ENCODE data around the gene ERGIC2. TPM values are rescaled to one million over a fixed set of nuclear protein-coding genes. Genes with fewer than 3 reads are reported as not detected.

Gene ERGIC2
- total RNA-seq, 4 donors from 2014 or later: 43.0 to 99.6 (median 50.2) TPM

DNA sequence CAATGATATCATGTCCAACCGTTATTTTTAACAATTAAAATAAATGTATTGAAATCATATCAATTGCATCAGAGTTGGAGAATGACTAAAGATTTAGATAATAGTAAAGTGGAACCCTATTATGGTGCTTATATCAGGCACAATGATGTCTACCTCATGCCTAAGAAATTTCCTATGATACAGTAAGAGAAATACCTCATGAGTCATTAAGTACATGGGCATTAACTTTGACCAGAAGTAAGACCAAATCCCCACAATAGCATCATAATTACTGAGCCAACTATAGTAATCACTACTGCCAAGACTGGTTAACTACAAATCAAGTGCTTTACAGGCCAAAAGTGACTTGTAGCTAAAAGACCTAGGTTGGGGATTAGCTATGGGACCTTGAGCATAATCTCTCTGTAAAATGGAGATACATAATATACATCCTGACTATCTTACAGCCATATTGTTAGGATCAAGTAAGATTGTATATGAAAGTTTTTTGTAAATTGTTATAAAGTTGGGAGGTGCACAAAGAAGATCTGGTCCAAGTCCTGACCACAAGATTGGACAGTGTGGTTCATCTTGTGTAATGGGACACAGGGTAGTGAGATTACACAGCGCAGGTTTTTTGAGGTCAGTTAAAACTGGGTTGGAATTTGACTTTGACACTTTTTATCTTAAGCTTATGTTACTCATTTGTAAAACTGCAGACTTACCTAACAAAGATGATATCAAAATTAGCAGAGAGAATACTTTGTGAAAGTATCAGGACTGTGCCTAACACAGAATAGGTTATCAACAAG is 60.5 kb downstream of the ERGIC2 start:
- no peak overlapping the region for H3K4me3 ChIP-seq
- TF ChIP-seq POLR2A (IDR thresholded peaks at IDR 0.05) (no peak), CTCF (IDR thresholded peaks at IDR 0.05 in 4 of 5, conservative IDR thresholded peaks at IDR 0.05 in 1 of 5) (no peak)
- H3K27me3 ChIP-seq: no peaks in the 10 kb centered on the region
- no peak overlapping the region for H3K27ac ChIP-seq
- ATAC-seq (no peak), DNase-seq (no peak)
- no peaks in the 10 kb centered on the region for H3K36me3 ChIP-seq
- H3K9me3 ChIP-seq: no peaks in the 10 kb centered on the region
- intact Hi-C loops (cut with DNase I; ENCODE audit: low total_unique reads): no loop called here
- H3K4me1 ChIP-seq: peaks cover 6 to 10% of the 10 kb centered on the region in 2 donors
- in situ Hi-C loops (cut with MboI; ENCODE audit: low sequenced_read_pairs in 4 of 4): loop anchor here in 2 of 4 donors (25.0 kb wide), 1 partner anchor 233 kb away; no protein-coding TSS in a partner anchor

GRCh38 chr12:29317556-29318363 is 63.2 kb downstream of the ERGIC2 start:
- peak; percentile 7 to 30 for DNase-seq
- Histone ChIP-seq H3K4me3 (no peak overlapping the region), H3K9me3 (no peaks in the 10 kb centered on the region), H3K27me3 (no peaks in the 10 kb centered on the region), H3K4me1 (peaks cover 6 to 10% of the 10 kb centered on the region in 2 donors), H3K36me3 (no peaks in the 10 kb centered on the region), H3K27ac (no peak overlapping the region)
- intact Hi-C loops (cut with DNase I; ENCODE audit: low total_unique reads): loop anchor here (5.0 kb wide), 1 partner anchor 245 kb away; no protein-coding TSS in a partner anchor
- TF ChIP-seq POLR2A (IDR thresholded peaks at IDR 0.05) (no peak), CTCF (IDR thresholded peaks at IDR 0.05 in 4 of 5, conservative IDR thresholded peaks at IDR 0.05 in 1 of 5) (peak; percentile 19 to 67 (median 58))
- in situ Hi-C loops (cut with MboI; ENCODE audit: low sequenced_read_pairs in 4 of 4): loop anchor here in 3 of 4 donors (10.0 to 25.0 kb wide), 2 partner anchors 230 to 243 kb away; no protein-coding TSS in a partner anchor
- ATAC-seq: peak; percentile 94 to 95

DNA sequence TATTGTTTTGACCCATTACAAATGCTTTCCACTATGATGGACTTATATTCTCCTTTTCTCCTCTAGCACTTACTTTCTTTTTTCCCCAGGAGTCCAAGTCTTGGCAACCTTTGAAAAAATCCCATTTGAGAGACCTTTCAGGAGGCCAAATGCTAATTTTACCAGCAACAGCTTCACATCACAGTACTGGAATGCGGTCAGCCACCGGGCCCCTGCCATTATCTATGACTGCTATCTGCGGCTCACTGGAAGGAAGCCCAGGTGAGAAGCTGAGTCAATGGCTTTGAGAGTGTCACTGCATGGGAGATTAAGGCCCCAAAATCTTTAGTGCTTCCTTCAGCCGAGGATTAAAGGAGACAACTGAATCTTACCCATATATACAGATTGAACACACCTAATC is 64.2 kb downstream of the ERGIC2 start:
- Histone ChIP-seq H3K27me3 (no peaks in the 10 kb centered on the region), H3K9me3 (no peaks in the 10 kb centered on the region), H3K4me3 (no peak overlapping the region), H3K4me1 (peaks cover 6 to 10% of the 10 kb centered on the region in 2 donors), H3K27ac (no peak overlapping the region), H3K36me3 (no peaks in the 10 kb centered on the region)
- in situ Hi-C loops (cut with MboI; ENCODE audit: low sequenced_read_pairs in 4 of 4) (loop anchor here in 3 of 4 donors (10.0 to 25.0 kb wide), 2 partner anchors 229 to 242 kb away; no protein-coding TSS in a partner anchor), intact Hi-C loops (cut with DNase I; ENCODE audit: low total_unique reads) (loop anchor here (5.0 kb wide), 1 partner anchor 244 kb away; no protein-coding TSS in a partner anchor)
- no peak for DNase-seq
- TF ChIP-seq CTCF (IDR thresholded peaks at IDR 0.05 in 4 of 5, conservative IDR thresholded peaks at IDR 0.05 in 1 of 5) (no peak), POLR2A (IDR thresholded peaks at IDR 0.05) (no peak)
- no peak for ATAC-seq

DNA sequence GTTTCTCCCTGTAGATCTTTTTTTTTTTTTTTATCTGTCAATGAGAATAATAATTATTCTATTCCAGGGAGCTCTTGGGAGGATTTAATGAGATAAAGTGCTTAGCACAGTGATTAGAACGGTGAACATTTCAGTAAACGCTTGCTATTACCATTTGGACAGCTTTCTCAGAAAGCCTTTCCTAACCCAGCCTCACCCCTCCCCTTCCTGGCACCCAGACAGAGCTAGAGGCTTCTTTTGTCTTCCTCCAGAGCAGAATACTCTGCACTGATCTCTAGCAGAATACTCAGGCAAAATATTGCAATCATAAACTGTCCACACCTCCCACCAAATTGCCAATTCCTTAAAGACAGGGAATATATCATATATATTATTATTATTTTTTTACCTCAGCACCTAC is 66.6 kb downstream of the ERGIC2 start:
- ATAC-seq (no peak), DNase-seq (no peak)
- Histone ChIP-seq H3K9me3 (no peaks in the 10 kb centered on the region), H3K4me3 (no peak overlapping the region), H3K27ac (no peak overlapping the region), H3K36me3 (no peaks in the 10 kb centered on the region), H3K27me3 (no peaks in the 10 kb centered on the region), H3K4me1 (peaks cover 6 to 10% of the 10 kb centered on the region in 2 donors)
- intact Hi-C loops (cut with DNase I; ENCODE audit: low total_unique reads) (no loop called here), in situ Hi-C loops (cut with MboI; ENCODE audit: low sequenced_read_pairs in 4 of 4) (loop anchor here (5.0 to 25.0 kb wide), 3 partner anchors 227 to 240 kb away; no protein-coding TSS in a partner anchor)
- TF ChIP-seq POLR2A (IDR thresholded peaks at IDR 0.05): no peak
- TF ChIP-seq CTCF (IDR thresholded peaks at IDR 0.05 in 4 of 5, conservative IDR thresholded peaks at IDR 0.05 in 1 of 5): no peak

Measured in gastrocnemius medialis (tissue), 4 donors.